ENCODE measurements around the gene PSME4. TPM values are rescaled to one million over a fixed set of nuclear protein-coding genes. Genes with fewer than 3 reads are reported as not detected.
"Not testable (repeated sequence)": the region's sequence is repeated elsewhere in the genome, so short reads cannot be mapped to it uniquely, and the experiment has no call there.

The PSME4 gene
- total RNA-seq, 1 donor from 2014 or later, result 87.6 TPM

GRCh38 chr2:53826030-53826410 lies 144.8 kb downstream of the PSME4 start:
- Mint-ChIP-seq H3K27me3 (ENCODE audit: unreplicated experiment) (peaks cover 3% of the 10 kb centered on the region), H3K4me3 (ENCODE audit: unreplicated experiment) (no peak overlapping the region), H3K9me3 (ENCODE audit: unreplicated experiment) (no peaks in the 10 kb centered on the region), H3K27ac (ENCODE audit: unreplicated experiment) (no peak overlapping the region), H3K36me3 (ENCODE audit: unreplicated experiment) (no peaks in the 10 kb centered on the region), H3K4me1 (ENCODE audit: low read depth, unreplicated experiment) (peaks cover 3% of the 10 kb centered on the region)
- no peak for TF ChIP-seq CTCF (IDR thresholded peaks at IDR 0.05; ENCODE audit: partially characterized antibody, unreplicated experiment)
- no peak for DNase-seq

GRCh38 chr2:53823639-53824038 lies 147.2 kb downstream of the PSME4 start:
- not testable (repeated sequence) for H3K36me3 Mint-ChIP-seq (ENCODE audit: unreplicated experiment); H3K9me3 Mint-ChIP-seq (ENCODE audit: unreplicated experiment); H3K27ac Mint-ChIP-seq (ENCODE audit: unreplicated experiment); H3K4me3 Mint-ChIP-seq (ENCODE audit: unreplicated experiment); DNase-seq; H3K4me1 Mint-ChIP-seq (ENCODE audit: low read depth, unreplicated experiment); H3K27me3 Mint-ChIP-seq (ENCODE audit: unreplicated experiment)

DNA sequence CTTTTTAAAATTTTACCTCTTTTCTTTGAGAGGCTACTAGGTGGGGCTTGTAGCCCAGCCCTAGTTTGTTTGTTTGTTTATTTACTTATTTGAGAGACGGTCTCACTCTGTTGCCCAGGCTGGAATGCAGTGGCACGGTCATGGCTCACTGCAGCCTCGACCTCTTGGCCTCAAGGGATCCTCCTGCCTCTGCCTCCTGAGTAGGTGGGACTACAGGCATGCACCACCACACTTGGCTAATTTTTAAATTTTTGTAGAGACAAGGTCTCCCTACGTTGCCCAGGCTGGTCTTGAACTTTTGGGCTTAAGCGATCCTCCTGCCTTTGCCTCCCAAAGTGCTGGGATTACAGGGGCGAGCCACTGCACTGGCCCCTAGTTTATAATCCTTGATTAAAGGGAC lies 149.0 kb downstream of the PSME4 start:
- Mint-ChIP-seq H3K9me3 (ENCODE audit: unreplicated experiment) (no peaks in the 10 kb centered on the region), H3K36me3 (ENCODE audit: unreplicated experiment) (no peaks in the 10 kb centered on the region), H3K27ac (ENCODE audit: unreplicated experiment) (no peak overlapping the region), H3K27me3 (ENCODE audit: unreplicated experiment) (no peaks in the 10 kb centered on the region), H3K4me3 (ENCODE audit: unreplicated experiment) (no peak overlapping the region), H3K4me1 (ENCODE audit: low read depth, unreplicated experiment) (no peaks in the 10 kb centered on the region)
- DNase-seq, result no peak
- TF ChIP-seq CTCF (IDR thresholded peaks at IDR 0.05; ENCODE audit: partially characterized antibody, unreplicated experiment), result no peak

GRCh38 chr2:53820711-53821110 lies 150.1 kb downstream of the PSME4 start:
- no peak for TF ChIP-seq CTCF (IDR thresholded peaks at IDR 0.05; ENCODE audit: partially characterized antibody, unreplicated experiment)
- no peaks in the 10 kb centered on the region for H3K27me3 Mint-ChIP-seq (ENCODE audit: unreplicated experiment)
- no peak overlapping the region for H3K4me3 Mint-ChIP-seq (ENCODE audit: unreplicated experiment)
- no peak overlapping the region for H3K27ac Mint-ChIP-seq (ENCODE audit: unreplicated experiment)
- no peaks in the 10 kb centered on the region for H3K4me1 Mint-ChIP-seq (ENCODE audit: low read depth, unreplicated experiment)
- no peaks in the 10 kb centered on the region for H3K36me3 Mint-ChIP-seq (ENCODE audit: unreplicated experiment)
- DNase-seq, result no peak
- no peaks in the 10 kb centered on the region for H3K9me3 Mint-ChIP-seq (ENCODE audit: unreplicated experiment)

DNA sequence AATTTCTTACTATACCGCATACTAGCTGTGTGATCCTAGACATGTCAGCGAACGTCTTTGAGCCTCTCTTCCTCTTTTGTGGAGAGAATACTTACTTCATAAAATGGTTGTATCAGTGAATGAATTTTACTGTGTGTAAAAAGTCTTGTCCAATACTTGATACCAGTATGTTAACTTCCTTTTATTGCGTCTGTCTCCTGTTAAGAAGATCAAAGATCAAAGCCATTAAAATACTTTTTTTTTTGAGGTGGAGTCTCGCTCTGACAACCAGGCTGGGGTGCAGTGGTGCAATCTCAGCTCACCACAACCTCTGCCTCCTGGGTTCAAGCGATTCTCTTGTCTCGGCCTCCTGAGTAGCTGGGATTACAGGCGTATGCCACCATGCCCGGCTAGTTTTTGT lies 150.7 kb downstream of the PSME4 start:
- Mint-ChIP-seq H3K4me3 (ENCODE audit: unreplicated experiment) (no peak overlapping the region), H3K4me1 (ENCODE audit: low read depth, unreplicated experiment) (no peaks in the 10 kb centered on the region), H3K36me3 (ENCODE audit: unreplicated experiment) (no peaks in the 10 kb centered on the region), H3K9me3 (ENCODE audit: unreplicated experiment) (no peaks in the 10 kb centered on the region), H3K27ac (ENCODE audit: unreplicated experiment) (no peak overlapping the region), H3K27me3 (ENCODE audit: unreplicated experiment) (no peaks in the 10 kb centered on the region)
- no peak for DNase-seq
- no peak for TF ChIP-seq CTCF (IDR thresholded peaks at IDR 0.05; ENCODE audit: partially characterized antibody, unreplicated experiment)

DNA sequence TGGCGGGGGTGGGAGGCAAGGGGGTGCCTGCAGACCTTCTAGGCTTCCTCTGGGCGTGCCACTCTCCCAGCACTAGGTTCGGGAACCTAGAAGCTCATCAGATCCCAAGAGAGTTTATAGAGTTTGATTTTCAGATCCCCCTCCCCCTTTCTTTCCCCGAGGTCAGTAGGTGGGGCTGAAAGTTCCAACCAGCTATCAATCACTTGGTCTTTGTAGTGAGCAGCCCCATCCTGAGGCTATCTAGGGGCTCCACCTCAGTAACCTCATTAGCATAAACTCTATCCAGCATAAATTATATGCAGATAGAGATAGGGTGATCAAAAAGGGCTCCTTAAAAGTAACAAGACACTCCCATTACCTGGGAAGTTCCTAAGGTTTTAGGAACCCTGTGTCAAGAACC lies 151.2 kb downstream of the PSME4 start:
- H3K27ac Mint-ChIP-seq (ENCODE audit: unreplicated experiment), result no peak overlapping the region
- no peaks in the 10 kb centered on the region for H3K36me3 Mint-ChIP-seq (ENCODE audit: unreplicated experiment)
- no peak overlapping the region for H3K4me3 Mint-ChIP-seq (ENCODE audit: unreplicated experiment)
- no peak for TF ChIP-seq CTCF (IDR thresholded peaks at IDR 0.05; ENCODE audit: partially characterized antibody, unreplicated experiment)
- H3K4me1 Mint-ChIP-seq (ENCODE audit: low read depth, unreplicated experiment), result no peaks in the 10 kb centered on the region
- DNase-seq, result no peak
- no peaks in the 10 kb centered on the region for H3K9me3 Mint-ChIP-seq (ENCODE audit: unreplicated experiment)
- H3K27me3 Mint-ChIP-seq (ENCODE audit: unreplicated experiment), result no peaks in the 10 kb centered on the region

Measured in glutamatergic neuron (in vitro differentiated cells).